IPS-15b (cell line): Measurements from ENCODE around the gene FMNL2.

ENCODE experiments used
- H3K27me3 ChIP-seq: one replicate; pipeline ENCODE4 v1.6.1; 2013; ENCODE audit warnings: low read length; ENCODE audit not compliant: control insufficient read depth, insufficient read depth
- H3K36me3 ChIP-seq: one replicate; pipeline ENCODE4 v1.6.1; 2013; ENCODE audit warnings: low read length; ENCODE audit not compliant: control insufficient read depth, insufficient read depth
- H3K4me1 ChIP-seq: one replicate; pipeline ENCODE4 v1.6.1; 2013; ENCODE audit warnings: mild to moderate bottlenecking, low read length; ENCODE audit not compliant: control insufficient read depth, insufficient read depth
- H3K4me3 ChIP-seq: one replicate; pipeline ENCODE4 v1.5.1; 2013; ENCODE audit warnings: low read depth, low read length
- H3K9ac ChIP-seq: one replicate; pipeline ENCODE4 v1.6.1; 2013; ENCODE audit warnings: low read depth, mild to moderate bottlenecking, low read length
- H3K9me3 ChIP-seq: one replicate; pipeline ENCODE4 v1.6.1; 2013; ENCODE audit warnings: mild to moderate bottlenecking, low read length; ENCODE audit not compliant: control insufficient read depth, insufficient read depth

Gene FMNL2

DNA sequence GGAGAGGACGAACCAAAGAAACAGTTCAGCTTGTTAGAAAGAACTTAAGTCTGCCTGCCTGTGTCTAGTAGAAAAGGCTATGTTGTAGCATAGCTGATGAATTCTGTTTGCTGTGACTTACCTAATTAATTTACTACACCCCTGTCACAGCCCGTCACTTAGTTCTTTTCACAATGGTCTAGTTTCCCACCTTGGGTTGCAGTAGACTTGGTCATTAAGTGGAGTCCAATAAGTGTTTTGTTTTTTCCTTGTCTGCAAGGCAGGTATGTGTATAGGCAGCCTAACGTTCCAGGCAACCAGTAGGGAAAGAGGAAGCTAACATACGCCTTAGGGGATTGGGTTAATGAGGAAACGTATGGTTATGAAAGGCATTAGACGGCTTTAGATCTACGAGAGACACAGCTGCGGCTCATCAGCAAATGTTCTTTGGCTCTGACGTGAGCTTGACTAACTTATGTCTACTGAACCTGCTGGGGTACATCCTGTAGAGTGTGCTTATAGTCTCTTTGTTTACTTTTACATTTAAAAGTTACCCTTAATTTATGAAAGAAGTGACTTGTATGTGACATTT, 202.2 kb downstream of the FMNL2 start:
- Histone ChIP-seq H3K4me3 (no peak overlapping the region), H3K27me3 (no peaks in the 10 kb centered on the region), H3K4me1 (no peaks in the 10 kb centered on the region), H3K9ac (no peak overlapping the region), H3K9me3 (no peaks in the 10 kb centered on the region), H3K36me3 (no peaks in the 10 kb centered on the region)

DNA sequence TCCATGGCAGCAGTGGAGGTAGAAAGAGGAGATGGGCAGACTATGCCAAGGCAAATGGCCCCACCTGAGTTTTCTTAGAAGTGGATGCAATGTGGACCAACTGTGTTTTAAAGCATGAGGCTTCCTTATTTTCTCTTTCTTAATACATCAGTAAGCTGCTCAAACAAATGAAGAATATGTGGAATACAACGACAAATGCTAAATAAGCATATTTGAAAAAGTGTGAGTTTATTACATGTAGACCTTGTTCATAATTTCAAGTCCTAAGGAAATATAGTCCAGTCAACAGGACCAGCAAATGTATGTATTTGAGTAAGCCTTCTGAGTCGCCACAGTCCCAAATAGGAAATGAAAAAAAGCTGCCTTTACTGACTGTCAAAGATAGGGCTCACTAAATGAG, 204.4 kb downstream of the FMNL2 start:
- Histone ChIP-seq H3K27me3 (no peaks in the 10 kb centered on the region), H3K4me1 (no peaks in the 10 kb centered on the region), H3K9ac (no peak overlapping the region), H3K4me3 (no peak overlapping the region), H3K36me3 (no peaks in the 10 kb centered on the region), H3K9me3 (no peaks in the 10 kb centered on the region)

DNA sequence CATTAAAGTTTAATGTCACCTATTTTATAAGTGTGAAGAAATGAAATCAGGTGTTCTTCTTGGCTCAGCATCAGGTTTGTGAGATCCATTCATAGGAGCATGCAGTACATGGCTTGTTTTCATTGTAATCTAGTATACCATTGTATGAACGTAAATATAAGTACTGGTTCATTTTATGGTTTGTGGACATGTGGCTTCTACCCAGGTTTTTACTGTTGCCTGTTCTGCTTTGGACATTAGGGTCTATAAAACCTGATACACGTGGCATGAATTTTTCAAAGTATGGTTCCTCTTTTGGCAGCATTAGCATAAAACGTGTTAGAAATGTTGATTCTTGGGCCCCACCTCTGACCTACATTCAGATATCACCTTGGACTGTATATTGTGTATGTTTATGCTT, 206.7 kb downstream of the FMNL2 start:
- no peaks in the 10 kb centered on the region for H3K4me1 ChIP-seq
- H3K36me3 ChIP-seq = no peaks in the 10 kb centered on the region
- no peak overlapping the region for H3K9ac ChIP-seq
- no peaks in the 10 kb centered on the region for H3K27me3 ChIP-seq
- H3K9me3 ChIP-seq = no peaks in the 10 kb centered on the region
- no peak overlapping the region for H3K4me3 ChIP-seq

- Histone ChIP-seq H3K9me3 (no peaks in the 10 kb centered on the region), H3K9ac (no peak overlapping the region), H3K4me1 (no peaks in the 10 kb centered on the region), H3K27me3 (no peaks in the 10 kb centered on the region), H3K4me3 (no peak overlapping the region), H3K36me3 (no peaks in the 10 kb centered on the region)
Measured at GRCh38 chr2:152542337-152542994, 207.5 kb downstream of the FMNL2 start.

- no peaks in the 10 kb centered on the region for H3K36me3 ChIP-seq
- no peaks in the 10 kb centered on the region for H3K27me3 ChIP-seq
- no peak overlapping the region for H3K9ac ChIP-seq
- no peaks in the 10 kb centered on the region for H3K9me3 ChIP-seq
- no peaks in the 10 kb centered on the region for H3K4me1 ChIP-seq
- H3K4me3 ChIP-seq = no peak overlapping the region
Measured at GRCh38 chr2:152542995-152543481, 208.1 kb downstream of the FMNL2 start.

DNA sequence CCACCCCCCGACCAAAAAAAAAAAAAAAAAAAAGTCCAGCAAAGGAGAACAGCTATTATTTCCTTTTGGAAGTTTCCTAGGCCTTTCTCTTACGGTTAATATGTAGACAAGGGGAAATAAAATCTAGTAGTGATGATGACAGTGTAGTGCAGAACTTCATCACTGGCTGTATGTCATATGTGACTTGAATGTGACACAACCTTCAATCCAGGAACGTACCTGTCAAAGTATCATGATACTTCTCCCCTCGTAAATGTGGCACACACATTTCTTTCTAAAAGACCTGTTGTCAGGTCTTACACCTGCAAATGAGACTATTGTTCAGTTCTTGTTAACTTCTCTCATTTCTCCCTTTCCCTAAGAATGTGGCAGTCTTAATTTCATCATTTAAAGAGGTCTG, 208.7 kb downstream of the FMNL2 start:
- Histone ChIP-seq H3K9ac (no peak overlapping the region), H3K36me3 (no peaks in the 10 kb centered on the region), H3K4me3 (no peak overlapping the region), H3K27me3 (no peaks in the 10 kb centered on the region), H3K9me3 (no peaks in the 10 kb centered on the region), H3K4me1 (no peaks in the 10 kb centered on the region)

- Histone ChIP-seq H3K4me3 (no peak overlapping the region), H3K36me3 (peaks cover 3% of the 10 kb centered on the region), H3K9me3 (no peaks in the 10 kb centered on the region), H3K27me3 (no peaks in the 10 kb centered on the region), H3K4me1 (no peaks in the 10 kb centered on the region), H3K9ac (no peak overlapping the region)
Measured at GRCh38 chr2:152544638-152545037, 209.7 kb downstream of the FMNL2 start.

- Histone ChIP-seq H3K36me3 (peaks cover 3% of the 10 kb centered on the region), H3K4me3 (no peak overlapping the region), H3K9ac (no peak overlapping the region), H3K9me3 (no peaks in the 10 kb centered on the region), H3K27me3 (no peaks in the 10 kb centered on the region), H3K4me1 (no peaks in the 10 kb centered on the region)
Measured at GRCh38 chr2:152546230-152546837, 211.4 kb downstream of the FMNL2 start.

GRCh38 chr2:152548111-152548875, 213.3 kb downstream of the FMNL2 start:
- Histone ChIP-seq H3K27me3 (no peaks in the 10 kb centered on the region), H3K9ac (no peak overlapping the region), H3K4me3 (no peak overlapping the region), H3K4me1 (no peaks in the 10 kb centered on the region), H3K9me3 (no peaks in the 10 kb centered on the region), H3K36me3 (peaks cover 3% of the 10 kb centered on the region)

GRCh38 chr2:152548996-152549395, 214.0 kb downstream of the FMNL2 start:
- H3K4me1 ChIP-seq = no peaks in the 10 kb centered on the region
- no peaks in the 10 kb centered on the region for H3K9me3 ChIP-seq
- no peak overlapping the region for H3K4me3 ChIP-seq
- H3K36me3 ChIP-seq = peaks cover 3% of the 10 kb centered on the region
- no peak overlapping the region for H3K9ac ChIP-seq
- no peaks in the 10 kb centered on the region for H3K27me3 ChIP-seq

DNA sequence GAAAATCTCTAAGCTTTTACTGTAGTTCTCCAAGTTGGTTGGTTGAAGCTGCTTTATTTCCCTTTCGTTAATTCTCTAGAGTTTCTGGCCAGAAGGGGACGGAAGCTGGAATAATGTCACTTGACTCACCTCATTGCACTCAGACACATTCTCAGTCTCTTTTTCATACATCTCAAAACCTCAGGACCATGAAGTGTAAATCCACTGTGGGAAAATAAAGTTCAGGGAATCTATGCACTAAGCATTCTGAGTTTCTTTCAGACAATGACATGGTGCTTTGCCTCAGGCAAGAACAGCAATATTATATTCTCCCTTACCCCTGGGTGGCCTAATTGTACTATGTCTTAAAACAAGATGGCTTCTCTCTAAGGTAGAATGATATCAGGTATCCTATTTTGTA, 214.4 kb downstream of the FMNL2 start:
- peaks cover 3% of the 10 kb centered on the region for H3K36me3 ChIP-seq
- no peaks in the 10 kb centered on the region for H3K9me3 ChIP-seq
- H3K4me1 ChIP-seq = no peaks in the 10 kb centered on the region
- no peak overlapping the region for H3K4me3 ChIP-seq
- H3K9ac ChIP-seq = no peak overlapping the region
- H3K27me3 ChIP-seq = no peaks in the 10 kb centered on the region
